ENCODE results near the gene GRB14.
"Not testable (repeated sequence)": the region's sequence is repeated elsewhere in the genome, so short reads cannot be mapped to it uniquely, and the experiment has no call there.

Gene GRB14

DNA sequence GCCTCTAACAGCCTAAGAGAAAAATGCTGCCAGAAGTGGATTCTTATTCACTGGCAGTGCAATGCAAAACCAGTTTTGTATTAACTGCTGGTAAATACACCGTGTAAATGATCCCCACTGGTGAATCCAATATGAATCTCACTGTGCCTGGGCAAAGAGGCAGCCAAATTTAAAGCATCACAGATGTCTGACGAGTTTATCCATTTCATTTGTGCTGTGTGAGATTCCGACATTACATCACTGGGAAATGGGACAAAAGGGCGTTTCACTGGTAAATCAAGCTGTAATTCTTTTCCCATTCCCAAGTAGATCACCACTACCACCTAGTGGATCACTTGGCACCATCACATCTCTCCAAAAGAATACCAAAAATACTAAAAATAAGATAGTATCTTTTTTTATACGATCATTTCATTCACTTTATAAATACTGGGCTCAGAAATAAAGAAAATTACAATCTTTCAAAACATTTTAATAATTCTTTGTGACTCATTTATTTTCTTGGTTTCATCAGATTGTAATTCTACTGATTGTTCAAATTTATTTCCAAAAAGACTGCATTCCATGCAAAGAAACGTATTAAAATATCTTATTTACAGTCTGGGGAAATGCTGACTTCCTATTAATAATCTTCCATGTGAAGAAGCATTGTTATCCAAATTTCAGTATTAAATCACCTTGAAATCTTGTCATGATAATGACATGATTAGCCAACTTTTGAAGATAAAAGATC is 125.6 kb downstream of the GRB14 start:
- DNase-seq (ENCODE audit: low spot score) = peak; percentile 19

DNA sequence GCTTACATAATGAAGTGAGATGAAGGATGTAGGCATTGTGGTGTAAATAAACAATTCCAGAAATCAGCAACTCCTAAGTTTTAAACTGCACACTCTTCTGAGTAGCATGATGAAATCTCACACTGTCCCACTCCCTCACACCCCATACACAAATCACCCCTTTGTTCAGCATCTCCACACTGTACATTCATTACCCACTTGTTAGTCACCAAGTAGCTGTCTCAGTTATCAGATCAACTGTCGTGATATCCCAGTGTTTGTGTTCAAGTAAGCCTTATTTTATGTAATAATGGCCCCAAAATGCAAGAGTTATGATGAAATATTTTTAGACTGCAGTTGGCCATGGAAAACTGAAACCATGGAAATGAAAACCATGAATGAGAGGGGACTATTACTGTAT is 135.7 kb downstream of the GRB14 start:
- no peak for DNase-seq (ENCODE audit: low spot score)

DNA sequence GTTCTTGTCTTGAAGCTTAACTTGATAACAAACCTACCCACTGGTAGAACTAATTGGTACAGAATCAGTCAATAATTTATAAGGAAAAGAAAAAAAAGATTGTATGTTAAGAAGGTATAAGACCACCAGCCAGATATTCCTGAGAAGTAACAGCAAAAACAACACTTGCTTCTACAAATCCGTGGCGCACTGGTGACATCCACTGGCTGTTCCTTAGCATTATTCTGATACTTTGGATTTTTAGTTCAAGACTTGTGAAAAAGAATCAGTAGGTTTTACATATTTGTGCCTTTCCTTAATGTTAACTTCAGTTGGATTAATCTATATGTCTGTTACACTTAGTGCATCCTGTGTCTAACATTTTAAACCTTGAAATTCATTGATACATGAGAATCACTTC is 141.8 kb downstream of the GRB14 start:
- DNase-seq (ENCODE audit: low spot score) = peak; percentile 4

DNA sequence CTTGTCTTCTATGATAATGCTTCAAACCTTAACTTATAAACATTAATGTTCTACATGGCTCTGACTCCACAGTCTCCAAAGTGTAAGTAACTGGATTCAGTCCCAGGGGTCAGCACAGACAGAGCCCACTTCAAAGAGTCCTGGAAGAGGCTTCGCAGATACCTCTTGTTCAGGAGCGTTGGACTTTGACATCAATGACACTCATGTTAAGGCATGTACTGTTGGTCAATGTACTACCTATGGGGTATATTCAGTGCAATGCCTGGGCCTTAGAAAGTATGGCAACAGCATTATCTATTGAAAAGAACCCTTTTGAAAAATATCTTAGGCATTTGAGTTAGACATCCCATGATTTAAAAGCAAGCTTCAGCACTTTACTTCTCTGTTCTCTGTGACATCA is 143.1 kb downstream of the GRB14 start:
- no peak for DNase-seq (ENCODE audit: low spot score)

DNA sequence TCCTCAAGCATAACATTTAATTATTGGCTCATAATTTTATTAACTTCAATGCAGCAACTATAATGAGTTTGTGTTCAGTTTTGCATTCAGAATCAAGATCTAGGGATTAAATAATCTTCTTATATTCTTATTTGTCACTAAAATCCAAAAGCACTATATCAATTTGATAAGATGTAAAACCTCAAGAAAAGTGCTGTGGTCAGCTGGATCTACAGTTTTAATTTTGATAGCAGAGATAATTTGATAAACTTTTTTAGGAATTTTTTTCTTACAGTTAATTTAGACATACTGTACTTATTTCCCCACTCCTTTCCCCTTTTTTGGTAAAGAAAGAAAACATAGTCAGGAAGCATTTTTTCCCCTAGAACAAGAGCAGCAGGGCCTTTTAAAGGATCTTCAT is 146.4 kb downstream of the GRB14 start:
- DNase-seq (ENCODE audit: low spot score) = no peak

DNA sequence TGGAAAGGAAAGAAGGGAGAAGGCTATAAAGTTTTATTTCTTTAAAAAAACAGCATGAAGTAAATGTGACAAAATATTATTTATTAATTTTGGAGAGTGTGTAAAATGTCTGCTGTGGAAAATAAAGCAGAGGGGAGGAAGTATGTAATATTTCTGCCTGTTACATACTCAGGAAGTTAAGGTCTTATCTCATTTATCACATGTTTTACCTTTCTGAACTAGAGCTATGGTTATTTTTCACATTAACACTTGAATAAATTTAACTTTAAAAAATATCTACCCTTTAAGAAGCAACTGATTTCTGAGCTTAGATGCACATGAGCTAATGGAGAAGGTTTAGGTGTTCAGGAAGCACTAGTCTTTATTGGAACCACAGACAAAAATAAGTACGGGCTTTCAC is 148.3 kb downstream of the GRB14 start:
- DNase-seq (ENCODE audit: low spot score) = no peak

DNA sequence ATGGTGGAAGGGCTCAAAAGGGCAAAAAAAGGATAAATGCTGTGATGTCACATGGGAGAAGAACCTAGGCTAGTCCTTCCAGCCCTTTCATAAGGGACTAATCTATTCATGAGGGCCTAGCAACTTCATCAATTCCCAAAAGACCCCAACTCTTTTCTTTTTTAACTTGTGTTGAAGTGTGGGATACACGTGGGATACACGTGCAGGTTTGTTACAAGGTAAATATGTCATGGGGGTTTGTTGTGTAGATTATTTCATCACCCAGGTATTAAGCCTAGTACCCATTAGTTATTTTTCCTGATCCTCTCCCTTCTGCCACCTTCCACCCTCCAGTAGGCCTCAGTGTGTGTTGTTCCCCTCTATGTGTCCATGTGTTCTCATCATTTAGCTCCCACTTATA is 156.2 kb downstream of the GRB14 start:
- DNase-seq (ENCODE audit: low spot score) = not testable (repeated sequence)

DNA sequence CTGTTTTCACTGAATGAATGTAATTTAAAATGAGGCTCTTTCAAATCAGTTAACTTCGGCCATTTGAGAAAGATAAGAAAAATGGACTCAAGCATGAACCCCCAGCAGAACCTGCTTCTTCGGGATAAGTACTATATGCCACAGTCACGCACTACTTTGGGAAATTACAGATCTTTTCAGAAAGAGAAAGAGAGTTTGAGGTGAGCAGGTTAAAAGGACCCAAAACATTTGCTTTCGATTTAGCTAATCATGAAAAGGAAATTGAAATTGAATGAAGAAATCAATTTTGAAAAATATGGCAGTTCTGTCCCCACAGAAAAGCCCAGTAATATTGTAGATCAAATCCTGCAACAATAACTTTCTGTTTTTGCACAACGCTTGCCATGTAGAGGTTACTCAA is 156.9 kb downstream of the GRB14 start:
- no peak for DNase-seq (ENCODE audit: low spot score)

DNA sequence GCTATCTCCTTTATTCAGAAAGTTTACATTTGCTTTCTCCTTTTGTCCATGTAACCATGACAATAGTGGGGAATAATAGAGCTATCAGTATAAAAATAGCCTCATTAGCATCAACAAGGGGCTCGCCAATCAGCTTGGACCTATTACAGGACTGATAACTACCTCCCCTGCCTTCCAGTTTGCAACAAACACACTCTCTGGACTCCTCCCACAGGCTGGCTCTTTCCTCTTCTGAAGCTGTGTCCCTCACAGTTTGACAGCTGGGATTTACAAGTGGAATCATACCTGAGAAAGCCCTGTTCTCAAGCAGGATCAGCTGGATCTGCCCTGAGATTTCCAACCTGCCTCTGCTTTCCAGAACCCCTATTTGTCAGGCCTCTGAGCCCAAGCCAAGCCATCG is 162.5 kb downstream of the GRB14 start:
- DNase-seq (ENCODE audit: low spot score) = no peak

DNA sequence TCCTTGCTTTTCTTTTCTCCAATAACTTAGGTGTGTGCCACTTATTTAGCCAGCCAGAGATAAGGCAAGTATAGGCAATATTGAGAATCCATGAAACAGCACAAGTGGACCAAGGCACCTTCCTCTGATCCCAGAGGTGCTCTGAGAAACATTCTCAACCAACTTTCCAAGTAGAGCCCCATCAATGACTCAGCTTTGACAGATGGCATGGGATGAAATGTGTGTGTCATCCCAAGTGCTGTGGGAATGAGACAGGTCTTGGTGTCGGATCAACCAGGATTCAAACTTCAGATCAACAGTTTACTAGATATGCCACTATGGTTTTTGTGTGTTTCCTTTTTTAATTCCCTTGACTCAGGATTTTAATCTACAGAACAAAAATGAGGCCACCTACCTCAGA is 164.0 kb downstream of the GRB14 start:
- no peak for DNase-seq (ENCODE audit: low spot score)

DNA sequence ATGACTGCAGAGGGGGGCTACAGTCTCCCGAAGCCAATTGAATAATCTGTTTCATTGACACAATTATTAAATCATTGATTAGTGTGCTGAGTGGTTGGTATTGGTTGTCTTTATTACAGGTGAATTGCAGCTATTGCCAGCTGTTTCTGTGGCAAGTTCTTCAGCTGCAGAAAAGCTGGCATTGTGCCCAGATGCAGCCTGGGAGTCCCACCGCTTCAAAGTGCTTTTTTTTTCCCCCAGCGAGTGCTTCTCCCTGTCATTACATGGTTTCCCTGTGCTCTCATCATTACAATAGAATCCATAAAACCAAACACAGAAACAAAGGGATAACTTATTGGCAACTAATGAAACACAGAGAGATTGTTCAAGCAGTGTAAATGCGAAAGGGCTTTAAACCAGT is 164.7 kb downstream of the GRB14 start:
- DNase-seq (ENCODE audit: low spot score) = no peak

DNA sequence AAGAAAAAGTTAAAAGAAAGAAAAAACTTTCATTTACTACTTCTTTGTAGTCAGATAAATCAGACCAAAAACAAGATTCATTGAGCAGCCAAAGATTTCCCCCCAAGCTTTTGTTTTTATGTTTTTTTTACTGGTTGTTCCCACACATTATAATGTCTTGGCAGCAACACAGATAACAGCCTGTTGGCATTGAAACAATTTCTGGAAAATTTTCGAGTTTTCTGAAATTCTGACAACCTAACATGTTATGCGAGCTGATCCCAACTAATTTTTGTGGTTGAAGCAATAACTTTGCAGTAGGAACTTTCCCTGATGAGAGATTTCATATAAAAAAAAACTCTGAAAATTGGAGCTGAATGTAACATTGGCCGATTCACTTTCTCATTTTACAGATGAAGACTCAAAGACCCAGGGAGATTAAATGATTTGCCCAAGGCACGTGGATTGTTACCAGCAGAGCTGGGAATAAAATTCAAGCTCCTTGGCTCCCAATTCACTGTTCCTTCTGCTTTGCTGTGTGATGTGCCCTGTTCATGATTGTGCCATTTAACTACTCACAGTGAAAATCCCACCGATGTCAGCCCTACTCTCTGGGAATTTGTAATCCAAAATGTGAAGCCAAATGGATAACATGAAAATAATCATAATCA is 167.5 kb downstream of the GRB14 start:
- DNase-seq (ENCODE audit: low spot score) = no peak

DNA sequence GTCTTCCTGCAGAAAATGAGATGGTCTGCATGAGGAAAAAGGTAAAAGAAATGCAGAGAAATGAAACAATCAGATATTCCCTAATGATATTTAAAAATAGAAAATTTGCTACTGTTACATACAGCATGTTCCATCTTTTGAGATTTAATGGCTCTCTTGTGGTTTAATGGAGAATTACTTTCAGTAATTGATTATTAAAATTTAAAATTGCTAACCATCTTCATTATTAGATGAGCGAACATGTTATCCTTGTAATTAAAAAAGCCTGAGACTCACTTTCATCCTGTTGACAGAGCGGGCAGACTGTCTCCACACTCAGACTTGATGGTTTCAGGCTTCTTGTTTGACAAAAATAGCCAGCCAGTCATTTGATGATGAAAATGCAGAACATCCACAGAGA is 171.0 kb downstream of the GRB14 start:
- no peak for DNase-seq (ENCODE audit: low spot score)

DNA sequence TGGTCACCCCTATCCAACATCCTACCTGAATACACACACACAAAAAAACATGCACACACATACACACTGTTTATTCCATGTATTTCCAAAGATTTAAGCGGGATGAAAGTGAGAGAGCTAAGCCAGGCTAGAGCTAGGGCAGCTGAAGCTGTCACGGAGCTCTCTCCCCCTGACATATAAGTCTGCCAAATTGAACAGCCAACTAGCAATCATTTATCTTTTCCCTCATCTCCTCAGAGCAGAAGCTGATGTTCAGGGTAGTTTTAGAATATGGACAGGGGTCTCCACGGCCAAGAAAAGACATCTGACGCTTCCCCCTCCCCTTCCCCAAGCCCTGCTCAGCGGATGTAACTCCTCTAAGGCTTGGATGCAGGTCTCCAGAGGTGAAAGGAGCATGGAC is 171.6 kb downstream of the GRB14 start:
- no peak for DNase-seq (ENCODE audit: low spot score)

DNA sequence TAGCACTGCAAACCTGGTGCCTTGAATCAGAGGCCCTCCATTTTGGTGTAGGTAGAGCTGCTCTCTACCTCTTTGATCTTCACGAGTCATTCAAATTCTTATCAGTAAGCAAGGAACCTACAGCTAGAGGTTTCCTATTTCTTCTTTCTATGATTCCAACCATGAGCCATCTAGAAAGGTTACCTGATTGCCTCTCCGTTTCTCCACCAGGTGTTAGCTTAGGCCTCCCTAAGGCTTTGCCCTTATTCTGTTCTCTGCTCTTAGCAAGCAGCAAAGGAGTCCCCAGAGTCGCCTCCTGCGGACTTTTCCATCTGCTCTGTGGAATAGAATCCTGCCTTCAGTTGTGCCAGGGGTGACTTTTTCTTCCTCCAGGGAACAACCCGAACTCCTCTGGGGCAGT is 173.6 kb downstream of the GRB14 start:
- no peak for DNase-seq (ENCODE audit: low spot score)
